Caco-2 (cell line): Measurements from ENCODE around the gene NFIX. TPM values are rescaled to one million over a fixed set of nuclear protein-coding genes. Genes with fewer than 3 reads are reported as not detected.

ENCODE experiments used
- BruUV-seq: library from RNA; stranded (reverse); fragments of 400-500 nt; replicated peaks from 2 replicates; lab custom pipeline; 2021; lab: Mats Ljungman, UMichigan
- CTCF ChIA-PET: fragments of 300-600 bp; sonication (Branson Sonifier 250); formaldehyde crosslinking; loops from one replicate; lab custom pipeline; 2022; ENCODE audit warnings: antibody characterized with exemption; lab: Charles Lee
- POLR2A ChIA-PET: fragments of 300-600 bp; sonication (Branson Sonifier 250); formaldehyde crosslinking; loops from one replicate; lab custom pipeline; 2022; ENCODE audit warnings: antibody characterized with exemption; lab: Charles Lee
- DNase-seq, 2 experiments: peaks; one replicate each; pipeline versions ENCODE4 v3.0.0 to v3.0.0-alpha.2; 2020 to 2022
- H3K27me3 ChIP-seq: replicated peaks from 2 replicates; pipeline ENCODE4 v1.6.0; 2011; ENCODE audit warnings: low read length; ENCODE audit not compliant: control insufficient read depth, insufficient read depth
- H3K36me3 ChIP-seq: 2 replicates; pipeline ENCODE4 v1.5.1; 2011; ENCODE audit warnings: low read length; ENCODE audit not compliant: control insufficient read depth, insufficient read depth
- H3K4me1 ChIP-seq: fragments of 250-450 bp; sonication (Bioruptor Pico); 2 replicates; pipeline ENCODE4 v1.5.1; 2020; ENCODE audit warnings: mild to moderate bottlenecking
- H3K4me3 ChIP-seq: 2 replicates; pipeline ENCODE4 v1.5.1; 2011; ENCODE audit warnings: low read depth, mild to moderate bottlenecking, control low read depth, low read length
- H3K9me3 ChIP-seq: fragments of 250-450 bp; sonication (Bioruptor Pico); 2 replicates; pipeline ENCODE4 v1.5.1; 2020; ENCODE audit warnings: mild to moderate bottlenecking, moderate library complexity
- H3K27ac Mint-ChIP-seq: one replicate; pipeline ENCODE4 v1.8.0; 2022; ENCODE audit warnings: mixed read lengths; ENCODE audit not compliant: unreplicated experiment
- H3K27me3 Mint-ChIP-seq: one replicate; pipeline ENCODE4 v1.8.0; 2022; ENCODE audit warnings: mixed read lengths; ENCODE audit not compliant: insufficient read depth, unreplicated experiment
- H3K36me3 Mint-ChIP-seq: one replicate; pipeline ENCODE4 v1.8.0; 2022; ENCODE audit warnings: mild to moderate bottlenecking, mixed read lengths; ENCODE audit not compliant: insufficient read depth, unreplicated experiment
- H3K4me1 Mint-ChIP-seq: one replicate; pipeline ENCODE4 v1.8.0; 2022; ENCODE audit warnings: low read depth, mixed read lengths; ENCODE audit not compliant: unreplicated experiment
- H3K4me3 Mint-ChIP-seq: one replicate; pipeline ENCODE4 v1.8.0; 2022; ENCODE audit warnings: mild to moderate bottlenecking, moderate library complexity, mixed read lengths; ENCODE audit not compliant: unreplicated experiment
- H3K9me3 Mint-ChIP-seq: one replicate; pipeline ENCODE4 v1.8.0; 2022; ENCODE audit warnings: mixed read lengths; ENCODE audit not compliant: unreplicated experiment
- CTCF ChIP-seq, 2 experiments: fragments of 200-600 bp in 1 of 2; IDR thresholded peaks; 1 replicate in 1 of 2; 2 replicates in 1 of 2; pipeline versions ENCODE4 v1.5.1 to v1.8.0; 2011 to 2022; ENCODE audit warnings: antibody characterized with exemption in 1 of 2, control low read depth in 1 of 2, inconsistent platforms in 1 of 2, low read depth in 1 of 2, low read length in 1 of 2, mild to moderate bottlenecking in 1 of 2, moderate library complexity in 1 of 2; ENCODE audit not compliant: insufficient read depth in 1 of 2, severe bottlenecking in 1 of 2, unreplicated experiment in 1 of 2
- intact Hi-C: fragments of 100-400 bp; cut with micrococcal nuclease; formaldehyde crosslinking; loops from one replicate; pipeline ENCODE4 v1.10.0; 2022; ENCODE audit not compliant: unreplicated experiment
- total RNA-seq: library from RNA; stranded (reverse); gene quantifications from 2 replicates; pipeline ENCODE4 v1.2.3, GENCODE V29; 2022

NFIX gene
- total RNA-seq, 1 experiment from 2014 or later = 0.82 TPM

- DNase-seq = no peak
- ChIA-PET CTCF (no interaction called here), POLR2A (interaction anchor here (0.8 kb wide), 1 partner anchor 10 kb away, joined by 3 read pairs; the partner anchor contains the start of gene NACC1)
- no peak overlapping the region for H3K27ac Mint-ChIP-seq
- no peak for TF ChIP-seq CTCF (IDR thresholded peaks at IDR 0.05; ENCODE audit: insufficient read depth in 1 of 2, low read depth in 1 of 2, low read length in 1 of 2, severe bottlenecking in 1 of 2, unreplicated experiment in 1 of 2)
- peaks cover 42% of the 10 kb centered on the region for H3K36me3 Mint-ChIP-seq
- H3K4me3 ChIP-seq = no peak overlapping the region
- H3K36me3 ChIP-seq = 0 out of 2 replicates have a peak, but pooled peaks cover 2% of the 10 kb centered on the region
- H3K27me3 Mint-ChIP-seq = no peaks in the 10 kb centered on the region
- H3K27me3 ChIP-seq = no peaks in the 10 kb centered on the region
- H3K9me3 Mint-ChIP-seq = no peaks in the 10 kb centered on the region
- no peaks in the 10 kb centered on the region for H3K9me3 ChIP-seq
- no peak overlapping the region for H3K4me3 Mint-ChIP-seq
- no peaks in the 10 kb centered on the region for H3K4me1 Mint-ChIP-seq
- intact Hi-C loops = no loop called here
- no TSS peak for BruUV-seq
- no peaks in the 10 kb centered on the region for H3K4me1 ChIP-seq
These were observed 132.7 kb downstream of the NFIX start for GRCh38 chr19:13127811-13128575.

GRCh38 chr19:13128583-13128982, 133.3 kb downstream of the NFIX start:
- no peak for DNase-seq
- no peak overlapping the region for H3K4me3 Mint-ChIP-seq
- H3K27me3 ChIP-seq = no peaks in the 10 kb centered on the region
- ChIA-PET CTCF (interaction anchor here (0.7 kb wide), 1 partner anchor 151 kb away, joined by 3 read pairs; no protein-coding TSS in a partner anchor), POLR2A (no interaction called here)
- H3K27me3 Mint-ChIP-seq = no peaks in the 10 kb centered on the region
- H3K4me1 Mint-ChIP-seq = no peaks in the 10 kb centered on the region
- no peak overlapping the region for H3K4me3 ChIP-seq
- H3K27ac Mint-ChIP-seq = peak overlapping the region; percentile 32
- peaks cover 48% of the 10 kb centered on the region for H3K36me3 Mint-ChIP-seq
- H3K9me3 Mint-ChIP-seq = no peaks in the 10 kb centered on the region
- no peak for TF ChIP-seq CTCF (IDR thresholded peaks at IDR 0.05; ENCODE audit: insufficient read depth in 1 of 2, low read depth in 1 of 2, low read length in 1 of 2, severe bottlenecking in 1 of 2, unreplicated experiment in 1 of 2)
- BruUV-seq = no TSS peak
- H3K36me3 ChIP-seq = 0 out of 2 replicates have a peak, but pooled peaks cover 2% of the 10 kb centered on the region
- intact Hi-C loops = no loop called here
- no peaks in the 10 kb centered on the region for H3K9me3 ChIP-seq
- H3K4me1 ChIP-seq = no peaks in the 10 kb centered on the region

GRCh38 chr19:13129384-13129783, 134.1 kb downstream of the NFIX start:
- no peak for TF ChIP-seq CTCF (IDR thresholded peaks at IDR 0.05; ENCODE audit: insufficient read depth in 1 of 2, low read depth in 1 of 2, low read length in 1 of 2, severe bottlenecking in 1 of 2, unreplicated experiment in 1 of 2)
- ChIA-PET CTCF (interaction anchor here (0.7 kb wide), 1 partner anchor 152 kb away, joined by 3 read pairs; no protein-coding TSS in a partner anchor), POLR2A (no interaction called here)
- peaks cover 49% of the 10 kb centered on the region for H3K36me3 Mint-ChIP-seq
- H3K27me3 Mint-ChIP-seq = no peaks in the 10 kb centered on the region
- no peaks in the 10 kb centered on the region for H3K9me3 Mint-ChIP-seq
- no peak overlapping the region for H3K4me3 Mint-ChIP-seq
- intact Hi-C loops = no loop called here
- no peaks in the 10 kb centered on the region for H3K9me3 ChIP-seq
- H3K27ac Mint-ChIP-seq = no peak overlapping the region
- no peaks in the 10 kb centered on the region for H3K4me1 Mint-ChIP-seq
- no peaks in the 10 kb centered on the region for H3K4me1 ChIP-seq
- no TSS peak for BruUV-seq
- no peaks in the 10 kb centered on the region for H3K27me3 ChIP-seq
- H3K4me3 ChIP-seq = no peak overlapping the region
- 0 out of 2 replicates have a peak, but pooled peaks cover 2% of the 10 kb centered on the region for H3K36me3 ChIP-seq
- DNase-seq = no peak
